Measurements from ENCODE around the gene NCOA3. TPM values are rescaled to one million over a fixed set of nuclear protein-coding genes. Genes with fewer than 3 reads are reported as not detected.
"Not testable (repeated sequence)": the region's sequence is repeated elsewhere in the genome, so short reads cannot be mapped to it uniquely, and the experiment has no call there.

The NCOA3 gene
- total and polyA plus RNA-seq, 3 donors from 2014 or later: 18.1 to 32.5 (median 27.6) TPM

GRCh38 chr20:47503685-47504084, 2.0 kb downstream of the NCOA3 start:
- 45 to 47% methylated on average over 2 of the region's 2 CpGs for WGBS, 2 donors
- no peaks in the 10 kb centered on the region for H3K27me3 ChIP-seq
- H3K27ac ChIP-seq: no peak overlapping the region
- no peak overlapping the region for H3K4me3 ChIP-seq
- H3K4me1 ChIP-seq: peaks cover 16% of the 10 kb centered on the region
- H3K36me3 ChIP-seq (ENCODE audit: low read depth, missing control alignments): no peaks in the 10 kb centered on the region
- TF ChIP-seq POLR2A (IDR thresholded peaks at IDR 0.05): no peak
- no peaks in the 10 kb centered on the region for H3K9me3 ChIP-seq
- intact Hi-C loops (cut with DNase I; ENCODE audit: low total_unique reads): no loop called here
- DNase-seq: no peak

- H3K4me1 ChIP-seq: peaks cover 6% of the 10 kb centered on the region
- no peak overlapping the region for H3K27ac ChIP-seq
- no peaks in the 10 kb centered on the region for H3K27me3 ChIP-seq
- TF ChIP-seq POLR2A (IDR thresholded peaks at IDR 0.05) (no peak), CTCF (IDR thresholded peaks at IDR 0.05) (no peak)
- WGBS, 2 donors: 82 to 92% methylated on average over 2 of the region's 2 CpGs
- no peaks in the 10 kb centered on the region for H3K36me3 ChIP-seq (ENCODE audit: low read depth, missing control alignments)
- H3K4me3 ChIP-seq: no peak overlapping the region
- intact Hi-C loops (cut with DNase I; ENCODE audit: low total_unique reads): no loop called here
- DNase-seq: no peak
- no peaks in the 10 kb centered on the region for H3K9me3 ChIP-seq
Measured at GRCh38 chr20:47506335-47506734, 4.6 kb downstream of the NCOA3 start.

- H3K27me3 ChIP-seq: no peaks in the 10 kb centered on the region
- no peak for TF ChIP-seq CTCF (IDR thresholded peaks at IDR 0.05)
- no peak for TF ChIP-seq POLR2A (IDR thresholded peaks at IDR 0.05)
- intact Hi-C loops (cut with DNase I; ENCODE audit: low total_unique reads): no loop called here
- no peak overlapping the region for H3K4me3 ChIP-seq
- H3K9me3 ChIP-seq: no peaks in the 10 kb centered on the region
- no peaks in the 10 kb centered on the region for H3K36me3 ChIP-seq (ENCODE audit: low read depth, missing control alignments)
- H3K27ac ChIP-seq: no peak overlapping the region
- peaks cover 5% of the 10 kb centered on the region for H3K4me1 ChIP-seq
- DNase-seq: no peak
- 41 to 47% methylated on average over 2 of the region's 2 CpGs for WGBS, 2 donors
Measured at GRCh38 chr20:47506850-47507249, 5.2 kb downstream of the NCOA3 start.

GRCh38 chr20:47507275-47507981, 5.7 kb downstream of the NCOA3 start:
- H3K4me1 ChIP-seq; H3K9me3 ChIP-seq; H3K4me3 ChIP-seq; H3K27ac ChIP-seq; DNase-seq; H3K27me3 ChIP-seq; H3K36me3 ChIP-seq (ENCODE audit: low read depth, missing control alignments); intact Hi-C loops (cut with DNase I; ENCODE audit: low total_unique reads): not testable (repeated sequence)
- 92 to 98% methylated on average over 9 of the region's 9 CpGs for WGBS, 2 donors

- TF ChIP-seq CTCF (IDR thresholded peaks at IDR 0.05) (no peak), POLR2A (IDR thresholded peaks at IDR 0.05) (no peak)
- H3K4me3 ChIP-seq: no peak overlapping the region
- DNase-seq: no peak
- intact Hi-C loops (cut with DNase I; ENCODE audit: low total_unique reads): no loop called here
- H3K27me3 ChIP-seq: no peaks in the 10 kb centered on the region
- no peak overlapping the region for H3K27ac ChIP-seq
- H3K4me1 ChIP-seq: no peaks in the 10 kb centered on the region
- no peaks in the 10 kb centered on the region for H3K36me3 ChIP-seq (ENCODE audit: low read depth, missing control alignments)
- no peaks in the 10 kb centered on the region for H3K9me3 ChIP-seq
Measured at GRCh38 chr20:47508278-47508677, 6.6 kb downstream of the NCOA3 start.

GRCh38 chr20:47509104-47509661, 7.5 kb downstream of the NCOA3 start:
- H3K27ac ChIP-seq: no peak overlapping the region
- intact Hi-C loops (cut with DNase I; ENCODE audit: low total_unique reads): no loop called here
- no peak for TF ChIP-seq CTCF (IDR thresholded peaks at IDR 0.05)
- TF ChIP-seq POLR2A (IDR thresholded peaks at IDR 0.05): no peak
- H3K4me3 ChIP-seq: no peak overlapping the region
- H3K27me3 ChIP-seq: no peaks in the 10 kb centered on the region
- WGBS, 2 donors: 82 to 86% methylated on average over 6 of the region's 6 CpGs
- no peaks in the 10 kb centered on the region for H3K4me1 ChIP-seq
- no peaks in the 10 kb centered on the region for H3K36me3 ChIP-seq (ENCODE audit: low read depth, missing control alignments)
- DNase-seq: no peak
- H3K9me3 ChIP-seq: no peaks in the 10 kb centered on the region
